GM10266 (cell line): ENCODE measurements around the gene MYO15A.

ENCODE experiments used
- DNase-seq: peaks from one replicate; pipeline ENCODE4 v3.0.0; 2012; ENCODE audit errors: extremely low spot score
- CTCF ChIP-seq: IDR thresholded peaks from 2 replicates; pipeline ENCODE4 v1.5.1; 2012; ENCODE audit warnings: mild to moderate bottlenecking, low read depth; ENCODE audit not compliant: control insufficient read depth, insufficient read depth; ENCODE audit errors: missing control alignments

MYO15A gene

GRCh38 chr17:18218756-18219415, 110.3 kb downstream of the MYO15A start:
- no peak for DNase-seq
- TF ChIP-seq CTCF, result no peak

GRCh38 chr17:18224053-18224386, 115.5 kb downstream of the MYO15A start:
- no peak for DNase-seq
- no peak for TF ChIP-seq CTCF

DNA sequence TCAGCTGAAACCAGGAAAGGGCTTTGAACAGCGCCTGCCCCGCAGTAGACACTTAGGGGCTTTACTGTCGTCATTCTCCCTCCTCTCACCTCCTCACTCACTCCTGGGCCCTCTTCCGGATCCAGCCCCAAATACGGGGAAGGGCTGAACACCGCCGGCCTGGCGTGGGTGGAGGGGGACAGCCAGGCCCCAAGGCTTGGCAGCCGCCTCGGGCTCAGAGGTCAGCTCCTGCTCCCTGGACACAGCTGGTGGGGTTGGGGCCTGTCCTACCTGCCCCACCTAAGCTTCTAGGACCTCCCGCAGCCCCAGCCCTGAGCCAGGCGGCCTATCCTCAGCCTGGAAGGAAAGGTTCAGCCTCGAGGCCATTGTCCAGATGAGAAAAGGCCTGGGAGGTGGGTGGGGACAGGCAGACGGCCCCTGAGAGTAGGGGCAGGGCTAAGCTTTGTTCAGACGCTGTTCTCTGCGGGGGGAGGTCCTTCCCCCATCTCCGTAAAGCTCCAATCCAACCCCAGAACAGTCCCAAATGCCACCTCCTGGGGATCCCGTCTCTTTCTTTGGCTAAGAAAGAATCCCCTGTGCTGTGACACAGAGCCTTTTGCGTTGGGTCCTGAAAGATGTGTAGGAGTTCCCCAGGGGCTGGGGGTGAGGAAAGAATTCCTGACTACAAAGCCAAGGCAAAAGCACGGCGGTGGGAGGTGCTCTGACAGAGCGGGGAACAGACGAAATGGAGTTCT, 116.0 kb downstream of the MYO15A start:
- DNase-seq, result no peak

GRCh38 chr17:18225121-18225641, 116.6 kb downstream of the MYO15A start, which contains the start of gene LLGL1:
Gene LLGL1, plus strand, starts transcription at chr17:18225635. Its CDS starts 48 bp downstream, at chr17:18225683.
- peak; percentile 100 for DNase-seq
- TF ChIP-seq CTCF, result no peak

More for the DNA sequence above, 116.0 kb downstream of the MYO15A start:
- no peak for TF ChIP-seq CTCF

DNA sequence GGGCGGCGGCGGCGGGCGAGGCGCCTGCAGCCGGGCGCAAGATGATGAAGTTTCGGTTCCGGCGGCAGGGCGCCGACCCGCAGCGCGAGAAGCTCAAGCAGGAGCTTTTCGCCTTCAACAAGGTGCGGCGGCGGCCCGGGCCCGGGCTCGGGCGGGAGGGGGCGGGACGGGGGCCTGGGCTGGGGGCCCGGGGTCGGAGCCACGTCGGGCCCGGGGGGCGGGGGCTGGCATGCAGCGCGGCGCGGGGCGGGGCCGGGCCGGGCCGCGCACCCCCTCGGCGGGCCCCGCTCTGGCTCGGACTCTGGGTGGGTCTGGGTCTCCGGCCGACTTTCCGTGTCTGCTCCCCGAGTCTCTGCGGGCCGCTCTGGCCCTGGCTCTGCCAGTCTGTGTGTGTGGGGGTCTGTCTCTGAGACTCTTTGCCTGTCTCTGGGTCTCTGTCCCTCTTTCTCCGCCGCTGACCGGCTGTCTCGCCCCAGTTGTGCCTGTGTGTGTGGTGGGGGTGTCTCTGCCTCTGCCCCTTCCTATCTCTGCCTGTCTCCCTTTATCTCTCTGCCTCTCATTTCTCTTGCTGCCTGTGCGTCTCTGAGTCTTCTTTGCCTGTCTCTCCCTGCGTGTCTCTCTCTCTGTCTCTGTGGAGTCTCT, 117.2 kb downstream of the MYO15A start:
- no peak for DNase-seq
- no peak for TF ChIP-seq CTCF

DNA sequence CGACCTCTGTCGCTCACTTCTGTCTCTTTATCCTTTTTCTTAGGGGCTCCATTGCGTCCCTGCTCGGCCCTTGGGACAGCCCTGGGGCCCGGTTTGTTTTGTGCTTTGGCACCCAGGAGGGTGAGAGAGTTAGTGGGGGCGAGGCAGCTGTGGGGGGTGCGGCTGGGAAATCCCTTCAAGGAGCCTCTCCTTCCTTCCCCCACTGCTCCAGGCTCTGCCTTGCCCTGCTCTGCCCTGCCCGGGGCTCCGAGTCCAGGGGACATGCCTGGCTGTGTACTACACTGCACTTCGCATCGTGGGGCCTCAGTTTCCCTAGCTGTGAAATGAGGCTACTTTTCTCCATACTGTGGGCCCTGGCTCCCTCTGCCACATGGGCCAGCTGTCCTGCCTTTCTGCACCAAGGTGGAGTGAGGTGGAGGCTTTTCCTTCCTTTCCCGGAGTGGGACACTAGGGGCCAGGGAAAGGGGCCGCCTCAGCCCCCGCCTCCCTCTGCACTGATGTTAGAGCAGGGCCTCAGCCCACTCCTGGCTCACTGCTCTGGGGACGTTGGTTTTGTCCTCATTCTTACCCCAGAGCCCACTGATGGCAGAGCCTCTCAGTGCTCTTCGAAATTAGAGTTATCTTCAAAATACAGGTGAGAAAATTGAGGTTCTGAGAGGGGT, 117.9 kb downstream of the MYO15A start:
- TF ChIP-seq CTCF, result no peak
- no peak for DNase-seq

DNA sequence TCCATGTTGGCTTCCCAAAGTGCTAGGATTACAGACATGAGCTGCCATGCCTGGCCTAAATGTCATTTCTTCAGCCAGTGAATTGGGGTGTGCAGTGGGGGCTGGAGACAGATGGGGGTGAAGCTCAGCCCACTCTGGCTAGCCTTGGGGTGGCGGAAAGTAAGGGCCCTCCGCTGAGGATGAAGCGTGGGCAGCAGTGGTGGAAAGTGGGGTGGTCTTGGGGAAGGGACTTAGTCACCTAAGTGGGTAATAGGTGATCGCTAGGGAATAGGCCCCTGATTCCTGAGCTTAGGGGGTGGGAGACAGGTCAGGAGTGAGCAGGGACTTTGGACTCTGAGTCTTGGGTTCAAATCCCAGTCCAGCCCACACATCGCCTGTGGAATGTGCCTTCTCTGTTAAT, 119.1 kb downstream of the MYO15A start:
- no peak for DNase-seq
- TF ChIP-seq CTCF, result no peak
